OCI-LY7 (cell line): Measurements from ENCODE around the gene MAPK6.

ENCODE experiments used
- CTCF ChIP-seq: fragments of 200-600 bp; sonication (generic); conservative IDR thresholded peaks from 2 replicates; pipeline ENCODE4 v1.5.1; 2014; ENCODE audit warnings: mild to moderate bottlenecking, antibody characterized with exemption, low read length, moderate library complexity, mixed read lengths
- EZH2phosphoT487 ChIP-seq: fragments of 200-600 bp; sonication (generic); IDR thresholded peaks from 2 replicates; pipeline ENCODE4 v1.6.1; 2018; ENCODE audit warnings: low read depth, borderline replicate concordance, mild to moderate bottlenecking, mixed run types, antibody characterized with exemption, low read length, moderate library complexity, mixed read lengths

GRCh38 chr15:52093539-52094510, 74.8 kb downstream of the MAPK6 start:
- no peak for TF ChIP-seq CTCF
- no peak for TF ChIP-seq EZH2phosphoT487
